ENCODE data around the gene DPYD. TPM values are rescaled to one million over a fixed set of nuclear protein-coding genes. Genes with fewer than 3 reads are reported as not detected.
A peak's percentile ranks its signal among the peaks of the same experiment; 100 is the strongest.

DPYD gene
- polyA plus RNA-seq, 1 of the 3 experiments (the other 2 are of a cell fraction), result 23.0 TPM

DNA sequence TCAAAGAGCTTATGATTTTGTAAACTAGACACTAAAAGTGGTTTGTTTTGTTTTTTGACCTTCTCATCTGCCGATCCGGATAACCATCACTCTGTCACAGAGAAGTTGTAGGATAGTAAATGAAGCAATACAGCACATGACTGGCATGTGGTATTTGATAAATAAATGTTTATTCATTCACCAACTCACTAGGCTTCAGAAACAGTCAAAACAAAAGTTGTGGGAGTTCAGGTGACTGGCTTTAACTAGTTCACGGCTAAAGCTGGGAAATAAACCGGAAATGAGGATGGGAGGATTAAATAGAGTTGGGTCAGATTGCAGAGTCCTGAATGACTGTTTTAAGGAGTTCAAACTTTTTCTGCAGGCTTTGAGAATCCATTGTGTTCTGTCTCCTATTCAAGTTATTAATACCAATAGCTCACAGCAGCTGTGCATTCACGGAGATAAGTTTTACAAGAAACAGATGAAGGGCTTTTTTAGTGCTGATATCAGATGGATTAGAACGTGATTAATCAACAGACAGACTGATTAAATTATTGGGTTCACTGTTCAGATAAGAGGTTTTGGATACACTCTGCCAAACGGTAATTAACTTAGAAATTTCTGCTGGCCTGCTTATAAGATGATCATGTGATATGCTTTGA lies 463.3 kb downstream of the DPYD start (continued):
- peak; percentile 35; the same call in 1 of the 2 replicates for TF ChIP-seq TEAD4 (IDR thresholded peaks at IDR 0.05; ENCODE audit: borderline replicate concordance, insufficient read depth)
- no peak for TF ChIP-seq RXRA (IDR thresholded peaks at IDR 0.05; ENCODE audit: borderline replicate concordance, low read depth)
- TF ChIP-seq EP300 (IDR thresholded peaks at IDR 0.05; ENCODE audit: borderline replicate concordance in 1 of 2, low read depth in 1 of 2, low read length in 1 of 2), result peak; percentile 7 to 100; a peak in 3 of 4 replicates
- TF ChIP-seq YY1 (IDR thresholded peaks at IDR 0.05; ENCODE audit: low read depth), result no peak
- TF ChIP-seq, protein P1, sequence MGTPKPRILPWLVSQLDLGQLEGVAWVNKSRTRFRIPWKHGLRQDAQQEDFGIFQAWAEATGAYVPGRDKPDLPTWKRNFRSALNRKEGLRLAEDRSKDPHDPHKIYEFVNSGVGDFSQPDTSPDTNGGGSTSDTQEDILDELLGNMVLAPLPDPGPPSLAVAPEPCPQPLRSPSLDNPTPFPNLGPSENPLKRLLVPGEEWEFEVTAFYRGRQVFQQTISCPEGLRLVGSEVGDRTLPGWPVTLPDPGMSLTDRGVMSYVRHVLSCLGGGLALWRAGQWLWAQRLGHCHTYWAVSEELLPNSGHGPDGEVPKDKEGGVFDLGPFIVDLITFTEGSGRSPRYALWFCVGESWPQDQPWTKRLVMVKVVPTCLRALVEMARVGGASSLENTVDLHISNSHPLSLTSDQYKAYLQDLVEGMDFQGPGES (IDR thresholded peaks at IDR 0.05; ENCODE audit: low read depth, low read length), result no peak
- TF ChIP-seq JUND (IDR thresholded peaks at IDR 0.05), result peak; percentile 22; the same call in 1 of the 2 replicates
- no peak for TF ChIP-seq EZH2phosphoT487 (IDR thresholded peaks at IDR 0.05; ENCODE audit: borderline replicate concordance, low read depth)
- peak; percentile 36; the same call in 1 of the 2 replicates for TF ChIP-seq NFIC (IDR thresholded peaks at IDR 0.05; ENCODE audit: borderline replicate concordance)
- TF ChIP-seq, protein P2, sequence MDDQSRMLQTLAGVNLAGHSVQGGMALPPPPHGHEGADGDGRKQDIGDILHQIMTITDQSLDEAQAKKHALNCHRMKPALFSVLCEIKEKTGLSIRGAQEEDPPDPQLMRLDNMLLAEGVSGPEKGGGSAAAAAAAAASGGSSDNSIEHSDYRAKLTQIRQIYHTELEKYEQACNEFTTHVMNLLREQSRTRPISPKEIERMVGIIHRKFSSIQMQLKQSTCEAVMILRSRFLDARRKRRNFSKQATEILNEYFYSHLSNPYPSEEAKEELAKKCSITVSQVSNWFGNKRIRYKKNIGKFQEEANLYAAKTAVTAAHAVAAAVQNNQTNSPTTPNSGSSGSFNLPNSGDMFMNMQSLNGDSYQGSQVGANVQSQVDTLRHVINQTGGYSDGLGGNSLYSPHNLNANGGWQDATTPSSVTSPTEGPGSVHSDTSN (IDR thresholded peaks at IDR 0.05), result no peak
- no peak for TF ChIP-seq MXI1 (IDR thresholded peaks at IDR 0.05; ENCODE audit: low read depth, low read length)

- H3K4me3 ChIP-seq (ENCODE audit: low read depth in 2 of 2, low read length in 1 of 2), result no peak overlapping the region
- peaks cover 0 to 31% of the 10 kb centered on the region in 2 experiments for H3K36me3 ChIP-seq (replicated peaks in 1 of 2; ENCODE audit: control insufficient read depth in 1 of 2, insufficient read depth in 2 of 2, low read length in 1 of 2)
- no peaks in the 10 kb centered on the region for H4K20me1 ChIP-seq (ENCODE audit: insufficient read depth)
- H3K9me3 ChIP-seq, result no peaks in the 10 kb centered on the region
- no peaks in the 10 kb centered on the region for H3K9me2 ChIP-seq
- H3K4me1 ChIP-seq (ENCODE audit: control insufficient read depth in 1 of 2, insufficient read depth in 2 of 2, low read depth in 1 of 2, low read length in 1 of 2), result peaks cover under 1 to 3% of the 10 kb centered on the region in 2 experiments; a peak in 1 of 4 replicates
- ChIA-PET POLR2A (no interaction called here), CTCF (no interaction called here)
- no peak overlapping the region for H3K27ac ChIP-seq (ENCODE audit: low read depth in 2 of 2, low read length in 1 of 2)
- H3K4me2 ChIP-seq, result no peak overlapping the region
- TF ChIP-seq FOSL2 (IDR thresholded peaks at IDR 0.05; ENCODE audit: borderline replicate concordance, low read depth) (no peak), MXI1 (IDR thresholded peaks at IDR 0.05; ENCODE audit: low read depth, low read length) (no peak), ELF1 (IDR thresholded peaks at IDR 0.05) (no peak), TEAD4 (IDR thresholded peaks at IDR 0.05; ENCODE audit: borderline replicate concordance, insufficient read depth) (no peak), RFX5 (IDR thresholded peaks at IDR 0.05; ENCODE audit: low read length) (no peak), ZBTB33 (IDR thresholded peaks at IDR 0.05; ENCODE audit: borderline replicate concordance, low read depth) (no peak), RCOR1 (IDR thresholded peaks at IDR 0.05; ENCODE audit: low read length) (no peak), FOXM1 (IDR thresholded peaks at IDR 0.05; ENCODE audit: low read depth) (no peak), GABPA (IDR thresholded peaks at IDR 0.05; ENCODE audit: low read depth) (no peak), EP300 (IDR thresholded peaks at IDR 0.05; ENCODE audit: borderline replicate concordance in 1 of 2, low read depth in 1 of 2, low read length in 1 of 2) (no peak), GATA2 (CRISPR knock-in tag; IDR thresholded peaks at IDR 0.05) (no peak)
- H3F3A ChIP-seq (replicated peaks; ENCODE audit: insufficient read depth), result peaks cover 15% of the 10 kb centered on the region
- WGBS (ENCODE audit: low lambda C conversion rate), result 76% methylated on average over 2 of the region's 2 CpGs
- H3K9ac ChIP-seq, result no peak overlapping the region
- peaks cover 4% of the 10 kb centered on the region; the same call in 1 of the 2 replicates for H3K79me2 ChIP-seq (ENCODE audit: insufficient read depth)
- no peak overlapping the region for H2AFZ ChIP-seq (ENCODE audit: low read depth)
- H3K27me3 ChIP-seq (ENCODE audit: insufficient read depth), result no peaks in the 10 kb centered on the region
- no peak for DNase-seq
These were observed 468.9 kb downstream of the DPYD start for GRCh38 chr1:97451944-97452343.
